Muscle layer of colon (tissue), 2 donors: ENCODE results near the gene MTX3.

Experiments used
- H3K27ac ChIP-seq: one replicate; pipeline ENCODE4 v1.7.0; 2013; ENCODE audit warnings: low read depth, mild to moderate bottlenecking, low read length, moderate library complexity
- H3K27me3 ChIP-seq, 2 donors: one replicate each; pipeline ENCODE4 v1.7.0; 2013; ENCODE audit warnings: low read length in 2 of 2, mild to moderate bottlenecking in 2 of 2; ENCODE audit not compliant: insufficient read depth in 2 of 2, control insufficient read depth in 1 of 2
- H3K36me3 ChIP-seq: one replicate; pipeline ENCODE4 v1.7.0; 2013; ENCODE audit warnings: mild to moderate bottlenecking, low read length; ENCODE audit not compliant: insufficient read depth
- H3K4me1 ChIP-seq: one replicate; pipeline ENCODE4 v1.7.0; 2013; ENCODE audit warnings: mild to moderate bottlenecking, low read length; ENCODE audit not compliant: insufficient read depth
- H3K4me3 ChIP-seq, 2 donors: one replicate each; pipeline ENCODE4 v1.7.0; 2013; ENCODE audit warnings: low read length in 2 of 2, low read depth in 1 of 2, mild to moderate bottlenecking in 1 of 2, moderate library complexity in 1 of 2
- H3K9ac ChIP-seq: one replicate; pipeline ENCODE4 v1.7.0; 2013; ENCODE audit warnings: low read length
- H3K9me3 ChIP-seq: one replicate; pipeline ENCODE4 v1.7.0; 2013; ENCODE audit warnings: mild to moderate bottlenecking, low read length
- donor health status: abdominal sarcoma.
- donor health status: Adenocarcinoma of cecum.

Gene MTX3, protein sequence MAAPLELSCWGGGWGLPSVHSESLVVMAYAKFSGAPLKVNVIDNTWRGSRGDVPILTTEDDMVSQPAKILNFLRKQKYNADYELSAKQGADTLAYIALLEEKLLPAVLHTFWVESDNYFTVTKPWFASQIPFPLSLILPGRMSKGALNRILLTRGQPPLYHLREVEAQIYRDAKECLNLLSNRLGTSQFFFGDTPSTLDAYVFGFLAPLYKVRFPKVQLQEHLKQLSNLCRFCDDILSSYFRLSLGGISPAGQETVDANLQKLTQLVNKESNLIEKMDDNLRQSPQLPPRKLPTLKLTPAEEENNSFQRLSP

DNA sequence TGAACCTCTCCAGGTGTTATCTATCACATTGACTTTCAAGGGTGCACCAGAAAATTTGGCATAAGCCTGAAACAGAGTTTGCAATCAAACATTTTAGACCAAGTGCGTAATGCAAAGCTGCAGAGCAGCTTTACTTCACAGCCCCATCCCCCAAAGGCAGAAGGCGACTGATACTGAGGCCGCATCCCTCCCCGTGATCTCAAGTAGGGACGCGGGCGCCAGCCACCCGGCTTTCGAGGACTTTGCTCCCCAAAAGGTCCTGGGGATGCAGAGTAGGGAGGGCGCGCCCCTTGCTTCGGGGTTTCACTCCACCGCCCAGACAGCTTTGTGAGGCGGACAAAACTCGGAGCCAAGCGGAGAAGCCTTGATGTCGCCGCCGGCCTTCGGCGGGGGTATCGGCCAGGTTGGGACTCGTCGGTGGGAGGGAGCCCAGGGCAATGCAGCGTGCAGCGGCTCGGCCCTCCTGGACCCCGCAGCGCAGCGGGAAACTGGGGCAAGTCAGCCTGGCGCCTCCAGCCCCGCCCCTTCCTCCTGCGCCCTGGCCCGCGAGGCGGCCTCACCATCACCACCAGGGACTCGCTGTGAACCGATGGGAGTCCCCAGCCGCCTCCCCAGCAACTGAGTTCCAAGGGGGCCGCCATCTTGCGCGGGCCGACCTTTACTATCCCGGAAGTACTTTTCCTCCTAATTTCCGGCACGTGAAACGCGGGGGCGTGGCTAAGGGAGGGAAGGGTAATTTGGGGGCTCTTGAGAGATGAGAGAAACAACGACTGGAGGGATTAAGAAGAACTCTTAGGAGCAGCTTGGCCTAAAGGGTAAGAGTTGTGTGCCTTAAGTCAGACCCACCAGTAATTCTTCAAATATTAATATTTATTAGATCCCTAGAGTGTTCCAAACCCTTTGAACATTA lies at the start of gene MTX3:
Gene MTX3, minus strand, starts transcription at position 665 of the 910 bp plus-strand sequence. Its CDS starts 24 bp downstream, at position 641.
- Histone ChIP-seq H3K27me3 (no peaks in the 10 kb centered on the region), H3K9ac (peak within 1 kb of the TSS; percentile 58), H3K27ac (peak within 1 kb of the TSS; percentile 85), H3K36me3 (peaks cover 23% of the 10 kb centered on the region), H3K4me3 (peak within 1 kb of the TSS; percentile 63 to 84), H3K4me1 (peaks cover 18% of the 10 kb centered on the region), H3K9me3 (no peaks in the 10 kb centered on the region)

GRCh38 chr5:80039650-80040049 lies 48.6 kb upstream of the MTX3 start:
- Histone ChIP-seq H3K36me3 (no peaks in the 10 kb centered on the region), H3K27ac (no peak overlapping the region), H3K4me1 (no peaks in the 10 kb centered on the region), H3K9ac (no peak overlapping the region), H3K27me3 (peaks cover 2 to 13% of the 10 kb centered on the region in 2 donors), H3K4me3 (no peak overlapping the region), H3K9me3 (no peaks in the 10 kb centered on the region)

- H3K9ac ChIP-seq = no peak overlapping the region
- H3K4me1 ChIP-seq = no peaks in the 10 kb centered on the region
- no peak overlapping the region for H3K4me3 ChIP-seq
- no peak overlapping the region for H3K27ac ChIP-seq
- peaks cover 16 to 22% of the 10 kb centered on the region in 2 donors for H3K27me3 ChIP-seq
- no peaks in the 10 kb centered on the region for H3K36me3 ChIP-seq
- H3K9me3 ChIP-seq = no peaks in the 10 kb centered on the region
Observed at GRCh38 chr5:80037366-80037765, 46.3 kb upstream of the MTX3 start.

- H3K4me1 ChIP-seq = no peaks in the 10 kb centered on the region
- peaks cover 16 to 22% of the 10 kb centered on the region in 2 donors for H3K27me3 ChIP-seq
- H3K27ac ChIP-seq = no peak overlapping the region
- no peak overlapping the region for H3K9ac ChIP-seq
- no peaks in the 10 kb centered on the region for H3K36me3 ChIP-seq
- H3K9me3 ChIP-seq = no peaks in the 10 kb centered on the region
- no peak overlapping the region for H3K4me3 ChIP-seq
Observed at GRCh38 chr5:80036615-80037014, 45.6 kb upstream of the MTX3 start.

- H3K4me3 ChIP-seq = no peak overlapping the region
Observed at GRCh38 chr5:80035839-80036238, 44.8 kb upstream of the MTX3 start.

DNA sequence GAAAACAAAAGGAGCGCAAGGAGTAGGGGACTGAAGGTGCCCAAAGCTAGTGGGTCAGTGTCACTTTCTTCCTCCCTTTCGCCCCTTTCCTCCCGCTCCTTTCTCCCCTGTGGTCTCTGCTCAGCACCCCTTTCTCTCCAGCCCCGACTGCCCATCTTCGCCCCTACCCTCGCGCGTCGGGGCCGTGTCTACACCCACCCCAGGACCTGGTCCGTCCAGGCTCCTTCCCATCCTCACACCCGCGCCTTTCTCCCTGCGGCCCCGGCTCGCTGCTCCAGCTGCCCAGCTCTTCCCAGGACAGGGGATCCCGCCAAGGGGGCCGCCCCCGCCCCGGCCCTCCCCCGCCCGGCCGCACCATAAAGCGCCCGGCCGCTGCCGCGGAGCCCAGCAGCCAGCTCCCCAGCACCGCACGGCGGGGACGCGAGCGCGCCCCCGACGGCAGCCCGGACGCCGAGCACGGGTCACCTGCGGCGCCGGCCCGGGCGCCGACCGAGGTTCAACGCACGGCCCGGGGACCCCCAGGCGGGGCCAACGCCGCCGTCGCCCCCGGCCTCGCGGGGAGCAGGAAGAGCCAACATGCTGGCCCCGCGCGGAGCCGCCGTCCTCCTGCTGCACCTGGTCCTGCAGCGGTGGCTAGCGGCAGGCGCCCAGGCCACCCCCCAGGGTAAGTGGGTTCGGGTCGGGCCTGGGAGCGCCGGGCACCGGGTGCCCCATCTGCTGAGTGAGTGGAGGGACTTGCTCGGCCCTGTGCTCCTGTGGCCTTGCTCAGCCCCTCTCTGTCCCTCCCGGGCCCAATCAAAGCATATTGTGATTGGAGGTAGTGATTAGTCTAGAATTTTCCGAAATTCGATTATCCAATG lies 44.1 kb upstream of the MTX3 start, which contains the start of gene THBS4:
Gene THBS4, plus strand, starts transcription at position 387 of the 860 bp plus-strand sequence. Its CDS starts 190 bp downstream, at position 577.
- H3K9ac ChIP-seq = no peak within 1 kb of the TSS
- H3K27me3 ChIP-seq = peaks cover 16 to 22% of the 10 kb centered on the region in 2 donors
- H3K4me1 ChIP-seq = no peaks in the 10 kb centered on the region
- H3K4me3 ChIP-seq = peak within 1 kb of the TSS in 1 of 2 donors; percentile 7
- H3K27ac ChIP-seq = no peak within 1 kb of the TSS
- H3K9me3 ChIP-seq = no peaks in the 10 kb centered on the region
- no peaks in the 10 kb centered on the region for H3K36me3 ChIP-seq

More at GRCh38 chr5:80035839-80036238, 44.8 kb upstream of the MTX3 start:
- Histone ChIP-seq H3K9ac (no peak overlapping the region), H3K9me3 (no peaks in the 10 kb centered on the region), H3K27me3 (peaks cover 16 to 22% of the 10 kb centered on the region in 2 donors), H3K27ac (no peak overlapping the region), H3K4me1 (no peaks in the 10 kb centered on the region), H3K36me3 (no peaks in the 10 kb centered on the region)

DNA sequence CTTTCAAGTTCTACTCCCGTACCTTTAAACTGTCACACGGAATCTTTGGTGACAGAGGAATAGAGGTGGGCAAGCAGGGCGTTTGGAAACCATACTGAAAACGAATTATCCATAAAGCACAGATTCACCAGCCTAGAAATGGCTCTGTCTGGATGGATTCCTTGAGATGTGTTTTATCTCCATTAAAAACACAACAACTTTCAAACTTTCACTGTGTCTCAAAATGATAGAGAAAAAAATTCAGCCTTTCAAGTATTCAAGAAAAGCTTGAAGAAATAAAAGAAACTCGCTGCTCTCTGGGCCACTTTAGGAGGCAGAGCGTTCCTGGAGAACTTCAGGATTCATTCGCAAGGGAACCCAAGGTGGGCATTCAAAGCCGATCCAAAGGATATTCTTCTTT lies 43.5 kb upstream of the MTX3 start:
- Histone ChIP-seq H3K4me1 (no peaks in the 10 kb centered on the region), H3K27ac (no peak overlapping the region), H3K36me3 (no peaks in the 10 kb centered on the region), H3K9me3 (no peaks in the 10 kb centered on the region), H3K27me3 (peaks cover 16 to 22% of the 10 kb centered on the region in 2 donors), H3K9ac (no peak overlapping the region), H3K4me3 (peak overlapping the region in 1 of 2 donors; percentile 7)

GRCh38 chr5:80033513-80033912 lies 42.5 kb upstream of the MTX3 start:
- no peaks in the 10 kb centered on the region for H3K36me3 ChIP-seq
- H3K4me3 ChIP-seq = no peak overlapping the region
- H3K4me1 ChIP-seq = no peaks in the 10 kb centered on the region
- no peak overlapping the region for H3K9ac ChIP-seq
- peaks cover 16 to 22% of the 10 kb centered on the region in 2 donors for H3K27me3 ChIP-seq
- H3K9me3 ChIP-seq = no peaks in the 10 kb centered on the region
- H3K27ac ChIP-seq = no peak overlapping the region

DNA sequence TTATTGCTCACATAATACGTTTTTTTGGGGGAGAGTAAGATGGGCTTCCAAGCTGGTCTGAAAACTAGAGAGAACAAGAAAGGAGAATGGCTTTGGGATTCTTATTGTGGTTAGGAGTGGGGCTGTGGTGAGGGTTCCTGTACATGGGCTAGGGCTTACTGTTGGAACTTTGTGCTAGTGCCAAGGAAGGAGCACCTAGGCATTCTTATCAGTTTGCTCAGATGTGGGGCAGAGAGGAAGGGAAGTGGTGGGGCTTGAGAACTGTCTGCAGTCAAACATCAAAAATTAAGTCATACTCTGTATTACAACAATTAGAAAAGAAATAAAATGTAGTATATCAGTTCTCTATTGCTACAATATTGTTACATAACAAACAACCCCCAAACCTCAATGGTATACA lies 40.0 kb upstream of the MTX3 start:
- H3K4me3 ChIP-seq = no peak overlapping the region
- H3K36me3 ChIP-seq = no peaks in the 10 kb centered on the region
- no peaks in the 10 kb centered on the region for H3K9me3 ChIP-seq
- no peaks in the 10 kb centered on the region for H3K4me1 ChIP-seq
- H3K9ac ChIP-seq = no peak overlapping the region
- no peak overlapping the region for H3K27ac ChIP-seq
- peaks cover 16 to 22% of the 10 kb centered on the region in 2 donors for H3K27me3 ChIP-seq

GRCh38 chr5:80026841-80027240 lies 35.8 kb upstream of the MTX3 start:
- no peak overlapping the region for H3K4me3 ChIP-seq
- H3K27ac ChIP-seq = no peak overlapping the region
- no peaks in the 10 kb centered on the region for H3K4me1 ChIP-seq
- no peaks in the 10 kb centered on the region for H3K9me3 ChIP-seq
- H3K36me3 ChIP-seq = no peaks in the 10 kb centered on the region
- H3K27me3 ChIP-seq = no peaks in the 10 kb centered on the region
- no peak overlapping the region for H3K9ac ChIP-seq

DNA sequence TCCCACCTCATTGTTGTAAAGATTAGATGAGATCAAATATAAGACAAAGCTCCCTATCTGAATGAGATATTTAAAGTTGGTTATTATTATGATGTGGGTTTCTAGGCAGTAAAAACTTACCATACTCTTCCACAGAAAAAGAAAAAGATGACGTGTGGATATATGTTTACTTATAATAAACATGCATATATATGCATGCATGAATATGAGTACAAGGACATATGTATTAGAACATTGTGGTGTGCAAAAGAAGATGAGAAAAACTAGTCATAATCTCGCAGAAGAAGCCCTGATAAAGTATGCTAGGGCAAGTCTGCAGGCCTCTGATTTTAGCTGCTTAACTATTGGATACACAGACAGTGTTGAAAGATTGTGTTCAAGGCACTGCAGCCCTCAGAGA lies 34.0 kb upstream of the MTX3 start:
- H3K4me3 ChIP-seq = no peak overlapping the region
- H3K27ac ChIP-seq = no peak overlapping the region
- H3K4me1 ChIP-seq = no peaks in the 10 kb centered on the region
- H3K27me3 ChIP-seq = no peaks in the 10 kb centered on the region
- H3K36me3 ChIP-seq = no peaks in the 10 kb centered on the region
- H3K9ac ChIP-seq = no peak overlapping the region
- H3K9me3 ChIP-seq = no peaks in the 10 kb centered on the region
